Fibroblast of lung (primary cell): ENCODE results near the gene ATP5PD. TPM values are rescaled to one million over a fixed set of nuclear protein-coding genes. Genes with fewer than 3 reads are reported as not detected.

ENCODE experiments used
- DNase-seq, 2 donors: peaks; one replicate each; pipeline versions ENCODE4 v3.0.0 to v3.0.0-alpha.2; 2010; ENCODE audit warnings: low read depth in 2 of 2
- H2AFZ ChIP-seq: 2 replicates; pipeline ENCODE4 v1.5.1; 2012; ENCODE audit warnings: low read length, control low read depth, inconsistent platforms
- H3K27ac ChIP-seq: 2 replicates; pipeline ENCODE4 v1.5.1; 2011; ENCODE audit warnings: low read length, control low read depth; ENCODE audit not compliant: insufficient read depth
- H3K27me3 ChIP-seq: 2 replicates; pipeline ENCODE4 v1.5.1; 2011; ENCODE audit warnings: mild to moderate bottlenecking, low read length; ENCODE audit not compliant: control insufficient read depth, insufficient read depth
- H3K36me3 ChIP-seq: 2 replicates; pipeline ENCODE4 v1.5.1; 2011; ENCODE audit warnings: low read length; ENCODE audit not compliant: control insufficient read depth, insufficient read depth
- H3K4me1 ChIP-seq: 2 replicates; pipeline ENCODE4 v1.5.1; 2011; ENCODE audit warnings: low read length; ENCODE audit not compliant: control insufficient read depth, insufficient read depth; ENCODE audit errors: extremely low read depth
- H3K4me2 ChIP-seq: 2 replicates; pipeline ENCODE4 v1.5.1; 2011; ENCODE audit warnings: low read length, control low read depth; ENCODE audit not compliant: insufficient read depth; ENCODE audit errors: extremely low read depth
- H3K4me3 ChIP-seq, 4 experiments: fragments of 200-600 bp in 1 of 4; sonication (generic) in 1 of 4; replicated peaks in 1 of 4; 2 replicates each; pipeline ENCODE4 v1.5.1; 2011 to 2016; ENCODE audit warnings: low read length in 4 of 4, low read depth in 3 of 4, mild to moderate bottlenecking in 3 of 4, control low read depth in 2 of 4, inconsistent platforms in 1 of 4, mixed read lengths in 1 of 4; ENCODE audit not compliant: insufficient read depth in 1 of 4; ENCODE audit errors: control extremely low read depth in 1 of 4
- H3K79me2 ChIP-seq: 2 replicates; pipeline ENCODE4 v1.5.1; 2012; ENCODE audit warnings: mild to moderate bottlenecking, low read length, inconsistent platforms; ENCODE audit not compliant: control insufficient read depth, insufficient read depth
- H3K9ac ChIP-seq: 2 replicates; pipeline ENCODE4 v1.5.1; 2011; ENCODE audit warnings: mild to moderate bottlenecking, low read length, control low read depth; ENCODE audit not compliant: insufficient read depth
- H3K9me3 ChIP-seq: 2 replicates; pipeline ENCODE4 v1.5.1; 2012; ENCODE audit warnings: low read depth, low read length; ENCODE audit not compliant: control insufficient read depth, insufficient read depth
- H4K20me1 ChIP-seq: 2 replicates; pipeline ENCODE4 v1.5.1; 2011; ENCODE audit warnings: low read length; ENCODE audit not compliant: control insufficient read depth, insufficient read depth; ENCODE audit errors: extremely low read depth
- EZH2 ChIP-seq: IDR thresholded peaks from 2 replicates; pipeline ENCODE4 v1.5.1; 2012; ENCODE audit warnings: low read length, control low read depth, mild to moderate bottlenecking; ENCODE audit errors: missing control alignments
- polyA plus RNA-seq, 2 donors: library from polyadenylated mRNA; depleted of rRNA in 1 of 2; stranded (reverse) in 1 of 2; unstranded in 1 of 2; fragments of >200 nt; gene quantifications; 2 replicates each; pipeline ENCODE4 v1.2.1, GENCODE V29; 2011 to 2012; ENCODE audit warnings: missing spikeins in 1 of 2
- total RNA-seq: library from RNA; depleted of rRNA; stranded (reverse); fragments of >200 nt; gene quantifications from 2 replicates; pipeline ENCODE4 v1.2.1, GENCODE V29; 2014
- TF ChIP-seq, protein P1 (sequence below), 2 donors: IDR thresholded peaks in 1 of 2; conservative IDR thresholded peaks in 1 of 2; 1 replicate in 1 of 2; 2 replicates in 1 of 2; pipeline ENCODE4 v1.5.1; 2011 to 2012; ENCODE audit warnings: low read length in 2 of 2, control low read depth in 1 of 2, inconsistent platforms in 1 of 2, low read depth in 1 of 2, mild to moderate bottlenecking in 1 of 2

The ATP5PD gene
- total and polyA plus RNA-seq, 2 donors (not counting 1 experiment from before 2014, with no cell fraction given), result 317 to 442 TPM

DNA sequence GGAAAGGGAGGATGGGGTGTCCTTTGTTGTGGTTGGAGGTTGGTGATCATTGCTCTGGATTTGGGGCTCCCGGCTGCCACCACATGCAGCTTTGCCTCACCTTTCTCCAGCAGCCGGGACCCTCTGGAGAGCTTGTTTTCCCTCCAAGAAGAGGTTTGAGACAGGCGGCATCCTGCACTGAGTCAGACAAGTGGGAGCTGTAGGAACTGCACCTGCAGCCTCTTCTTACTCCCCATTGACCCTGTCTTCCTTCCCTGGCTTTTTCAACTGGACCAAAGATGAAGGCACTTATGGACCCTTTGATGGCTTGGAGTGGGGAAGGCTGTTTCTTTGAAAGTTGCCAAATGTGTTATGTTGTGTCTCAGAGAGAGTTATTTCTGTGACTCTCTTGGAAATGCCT lies 16.9 kb upstream of the ATP5PD start:
- no peak overlapping the region for H3K9ac ChIP-seq
- DNase-seq, result no peak
- H3K79me2 ChIP-seq, result no peaks in the 10 kb centered on the region
- no peaks in the 10 kb centered on the region for H4K20me1 ChIP-seq
- no peak overlapping the region for H3K4me3 ChIP-seq
- no peaks in the 10 kb centered on the region for H3K4me1 ChIP-seq
- no peak overlapping the region for H3K4me2 ChIP-seq
- TF ChIP-seq EZH2, result no peak
- TF ChIP-seq, protein P1, sequence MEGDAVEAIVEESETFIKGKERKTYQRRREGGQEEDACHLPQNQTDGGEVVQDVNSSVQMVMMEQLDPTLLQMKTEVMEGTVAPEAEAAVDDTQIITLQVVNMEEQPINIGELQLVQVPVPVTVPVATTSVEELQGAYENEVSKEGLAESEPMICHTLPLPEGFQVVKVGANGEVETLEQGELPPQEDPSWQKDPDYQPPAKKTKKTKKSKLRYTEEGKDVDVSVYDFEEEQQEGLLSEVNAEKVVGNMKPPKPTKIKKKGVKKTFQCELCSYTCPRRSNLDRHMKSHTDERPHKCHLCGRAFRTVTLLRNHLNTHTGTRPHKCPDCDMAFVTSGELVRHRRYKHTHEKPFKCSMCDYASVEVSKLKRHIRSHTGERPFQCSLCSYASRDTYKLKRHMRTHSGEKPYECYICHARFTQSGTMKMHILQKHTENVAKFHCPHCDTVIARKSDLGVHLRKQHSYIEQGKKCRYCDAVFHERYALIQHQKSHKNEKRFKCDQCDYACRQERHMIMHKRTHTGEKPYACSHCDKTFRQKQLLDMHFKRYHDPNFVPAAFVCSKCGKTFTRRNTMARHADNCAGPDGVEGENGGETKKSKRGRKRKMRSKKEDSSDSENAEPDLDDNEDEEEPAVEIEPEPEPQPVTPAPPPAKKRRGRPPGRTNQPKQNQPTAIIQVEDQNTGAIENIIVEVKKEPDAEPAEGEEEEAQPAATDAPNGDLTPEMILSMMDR (conservative IDR thresholded peaks at IDR 0.05 in 1 of 2, IDR thresholded peaks at IDR 0.05 in 1 of 2; ENCODE audit: low read depth in 1 of 2, low read length in 2 of 2), result no peak
- no peak overlapping the region for H2AFZ ChIP-seq
- no peak overlapping the region for H3K27ac ChIP-seq
- H3K9me3 ChIP-seq, result no peaks in the 10 kb centered on the region
- H3K27me3 ChIP-seq, result no peaks in the 10 kb centered on the region
- H3K36me3 ChIP-seq, result peaks cover 22% of the 10 kb centered on the region

DNA sequence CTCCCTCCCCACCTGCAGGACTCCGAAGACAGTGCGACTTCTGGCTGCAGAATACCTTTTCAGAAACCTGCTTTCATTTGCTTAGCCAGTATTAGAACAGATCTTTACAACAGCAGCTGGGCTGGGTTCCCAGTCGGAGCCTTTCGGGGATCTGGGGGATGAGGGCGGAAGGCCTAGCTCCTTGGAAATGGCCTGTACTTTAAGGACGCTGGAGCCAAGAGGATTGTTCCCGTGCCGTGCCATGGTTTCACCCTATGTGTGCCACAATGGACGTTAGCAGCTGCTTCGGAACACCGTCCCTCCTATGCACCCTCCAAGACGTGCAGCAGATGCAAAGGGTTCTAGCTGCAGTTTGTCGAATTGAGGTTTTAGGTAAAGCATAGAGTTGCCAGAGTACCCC lies 16.4 kb upstream of the ATP5PD start:
- H3K79me2 ChIP-seq, result no peaks in the 10 kb centered on the region
- H3K9ac ChIP-seq, result no peak overlapping the region
- H3K36me3 ChIP-seq, result peaks cover 22% of the 10 kb centered on the region
- H4K20me1 ChIP-seq, result no peaks in the 10 kb centered on the region
- H3K4me2 ChIP-seq, result no peak overlapping the region
- H3K4me1 ChIP-seq, result no peaks in the 10 kb centered on the region
- H3K27me3 ChIP-seq, result no peaks in the 10 kb centered on the region
- H3K4me3 ChIP-seq, result no peak overlapping the region
- no peak overlapping the region for H2AFZ ChIP-seq
- H3K9me3 ChIP-seq, result no peaks in the 10 kb centered on the region
- TF ChIP-seq EZH2, result no peak
- TF ChIP-seq, protein P1 (conservative IDR thresholded peaks at IDR 0.05 in 1 of 2, IDR thresholded peaks at IDR 0.05 in 1 of 2; ENCODE audit: low read depth in 1 of 2, low read length in 2 of 2), result no peak
- H3K27ac ChIP-seq, result no peak overlapping the region
- no peak for DNase-seq

DNA sequence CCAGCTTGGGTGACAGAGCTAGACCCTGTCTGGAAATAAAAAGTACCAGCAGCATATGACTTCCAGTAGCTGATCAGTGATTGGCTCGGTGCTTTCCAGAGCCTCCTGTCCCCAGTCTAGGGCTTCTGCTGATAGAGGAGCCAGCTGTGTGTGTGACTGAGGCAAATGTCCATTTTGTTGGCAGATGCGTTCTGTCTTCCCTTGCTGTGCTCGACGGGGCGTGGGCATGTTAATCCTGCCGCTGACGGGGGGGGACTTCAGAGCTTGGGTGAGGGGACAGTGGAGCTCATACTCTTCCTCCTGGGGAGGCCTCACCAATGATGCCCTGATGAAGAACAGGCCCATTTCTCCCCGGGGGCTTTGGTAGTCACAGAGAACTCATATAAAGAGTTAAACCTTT lies 14.8 kb upstream of the ATP5PD start:
- no peaks in the 10 kb centered on the region for H4K20me1 ChIP-seq
- no peaks in the 10 kb centered on the region for H3K4me1 ChIP-seq
- no peaks in the 10 kb centered on the region for H3K79me2 ChIP-seq
- no peak for TF ChIP-seq EZH2
- TF ChIP-seq, protein P1 (conservative IDR thresholded peaks at IDR 0.05 in 1 of 2, IDR thresholded peaks at IDR 0.05 in 1 of 2; ENCODE audit: low read depth in 1 of 2, low read length in 2 of 2), result no peak
- peaks cover 22% of the 10 kb centered on the region for H3K36me3 ChIP-seq
- no peak overlapping the region for H2AFZ ChIP-seq
- no peaks in the 10 kb centered on the region for H3K9me3 ChIP-seq
- no peak for DNase-seq
- H3K4me3 ChIP-seq, result no peak overlapping the region
- no peak overlapping the region for H3K4me2 ChIP-seq
- no peaks in the 10 kb centered on the region for H3K27me3 ChIP-seq
- no peak overlapping the region for H3K9ac ChIP-seq
- H3K27ac ChIP-seq, result no peak overlapping the region
